ENCODE measurements around the gene ANKMY1. TPM values are rescaled to one million over a fixed set of nuclear protein-coding genes. Genes with fewer than 3 reads are reported as not detected.

Gene ANKMY1
- total RNA-seq, 1 donor from 2014 or later: 7.2 TPM

DNA sequence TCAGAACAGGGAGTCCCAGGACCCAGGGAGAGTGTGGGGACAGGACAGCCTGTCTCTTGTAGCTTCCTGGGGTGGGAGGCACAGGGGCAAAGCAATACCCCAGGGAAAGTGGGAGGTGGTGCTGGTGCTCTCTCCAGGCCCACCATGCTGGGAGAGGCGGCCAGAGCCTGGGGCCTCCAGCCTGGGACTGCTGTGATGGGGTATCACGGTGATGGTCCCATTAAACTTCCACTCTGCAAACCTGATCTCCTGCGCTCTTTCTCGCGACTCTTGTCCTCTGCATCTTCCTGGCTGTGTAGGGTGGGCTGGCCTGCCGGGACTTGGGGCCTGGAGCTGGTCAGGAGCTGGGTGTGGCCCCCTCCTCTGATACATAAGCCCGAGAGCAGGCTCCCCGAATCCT, 20.7 kb upstream of the ANKMY1 start:
- no peak overlapping the region for H3K27ac Mint-ChIP-seq (ENCODE audit: unreplicated experiment)
- no peaks in the 10 kb centered on the region for H3K27me3 Mint-ChIP-seq (ENCODE audit: low read depth, unreplicated experiment)
- no peaks in the 10 kb centered on the region for H3K9me3 Mint-ChIP-seq (ENCODE audit: unreplicated experiment)
- Histone ChIP-seq H3K36me3 (ENCODE audit: insufficient read depth, low read length) (no peaks in the 10 kb centered on the region), H3K4me1 (ENCODE audit: insufficient read depth, low read length) (peaks cover 18% of the 10 kb centered on the region), H3K27ac (ENCODE audit: low read depth, low read length) (no peak overlapping the region), H3K4me2 (ENCODE audit: low read length) (no peak overlapping the region), H3K4me3 (ENCODE audit: insufficient read depth, low read depth, low read length) (no peak overlapping the region), H4K20me1 (ENCODE audit: insufficient read depth, low read length) (peaks cover 41% of the 10 kb centered on the region), H3K27me3 (ENCODE audit: insufficient read depth, low read length) (no peaks in the 10 kb centered on the region), H3K79me2 (ENCODE audit: insufficient read depth, low read length) (peaks cover 21% of the 10 kb centered on the region), H3K9ac (ENCODE audit: low read length) (no peak overlapping the region), H2AFZ (ENCODE audit: low read depth, low read length) (no peak overlapping the region), H3K9me3 (ENCODE audit: insufficient read depth, low read depth, low read length) (no peaks in the 10 kb centered on the region)
- TF ChIP-seq EZH2 (IDR thresholded peaks at IDR 0.05; ENCODE audit: insufficient read depth, low read length): no peak
- TF ChIP-seq, protein P1, sequence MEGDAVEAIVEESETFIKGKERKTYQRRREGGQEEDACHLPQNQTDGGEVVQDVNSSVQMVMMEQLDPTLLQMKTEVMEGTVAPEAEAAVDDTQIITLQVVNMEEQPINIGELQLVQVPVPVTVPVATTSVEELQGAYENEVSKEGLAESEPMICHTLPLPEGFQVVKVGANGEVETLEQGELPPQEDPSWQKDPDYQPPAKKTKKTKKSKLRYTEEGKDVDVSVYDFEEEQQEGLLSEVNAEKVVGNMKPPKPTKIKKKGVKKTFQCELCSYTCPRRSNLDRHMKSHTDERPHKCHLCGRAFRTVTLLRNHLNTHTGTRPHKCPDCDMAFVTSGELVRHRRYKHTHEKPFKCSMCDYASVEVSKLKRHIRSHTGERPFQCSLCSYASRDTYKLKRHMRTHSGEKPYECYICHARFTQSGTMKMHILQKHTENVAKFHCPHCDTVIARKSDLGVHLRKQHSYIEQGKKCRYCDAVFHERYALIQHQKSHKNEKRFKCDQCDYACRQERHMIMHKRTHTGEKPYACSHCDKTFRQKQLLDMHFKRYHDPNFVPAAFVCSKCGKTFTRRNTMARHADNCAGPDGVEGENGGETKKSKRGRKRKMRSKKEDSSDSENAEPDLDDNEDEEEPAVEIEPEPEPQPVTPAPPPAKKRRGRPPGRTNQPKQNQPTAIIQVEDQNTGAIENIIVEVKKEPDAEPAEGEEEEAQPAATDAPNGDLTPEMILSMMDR (IDR thresholded peaks at IDR 0.05; ENCODE audit: insufficient read depth, low read depth, low read length): no peak
- peaks cover 5% of the 10 kb centered on the region for H3K36me3 Mint-ChIP-seq (ENCODE audit: low read depth, unreplicated experiment)
- H3K4me1 Mint-ChIP-seq (ENCODE audit: low read depth, unreplicated experiment): peaks cover 22% of the 10 kb centered on the region
- H3K4me3 Mint-ChIP-seq (ENCODE audit: unreplicated experiment): no peak overlapping the region
- DNase-seq (ENCODE audit: low read depth) (no peak), FAIRE-seq (no peak)

DNA sequence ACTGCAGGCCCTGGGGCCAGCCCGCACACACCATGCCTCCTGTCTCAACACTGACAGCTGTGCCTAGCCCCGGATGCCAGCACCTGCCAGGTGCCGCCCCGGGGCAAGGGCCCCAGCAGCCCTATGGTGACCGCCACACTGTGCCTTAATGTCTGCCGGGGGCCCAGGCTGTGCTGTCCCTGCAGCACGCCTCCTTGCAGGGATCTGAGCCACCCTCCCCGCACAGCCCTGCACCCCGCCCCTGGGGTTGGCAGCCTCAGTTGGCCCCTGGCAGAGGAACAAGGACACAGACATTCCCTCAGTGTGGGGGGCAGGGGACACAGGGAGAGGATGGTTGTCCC, 20.3 kb upstream of the ANKMY1 start:
- peaks cover 18% of the 10 kb centered on the region for H3K79me2 ChIP-seq (ENCODE audit: insufficient read depth, low read length)
- no peaks in the 10 kb centered on the region for H3K27me3 ChIP-seq (ENCODE audit: insufficient read depth, low read length)
- Mint-ChIP-seq H3K36me3 (ENCODE audit: low read depth, unreplicated experiment) (peaks cover 5% of the 10 kb centered on the region), H3K9me3 (ENCODE audit: unreplicated experiment) (no peaks in the 10 kb centered on the region), H3K4me1 (ENCODE audit: low read depth, unreplicated experiment) (peaks cover 22% of the 10 kb centered on the region), H3K27ac (ENCODE audit: unreplicated experiment) (no peak overlapping the region), H3K27me3 (ENCODE audit: low read depth, unreplicated experiment) (no peaks in the 10 kb centered on the region), H3K4me3 (ENCODE audit: unreplicated experiment) (no peak overlapping the region)
- no peak overlapping the region for H3K4me3 ChIP-seq (ENCODE audit: insufficient read depth, low read depth, low read length)
- no peak for FAIRE-seq
- peaks cover 15% of the 10 kb centered on the region for H3K4me1 ChIP-seq (ENCODE audit: insufficient read depth, low read length)
- no peak overlapping the region for H3K9ac ChIP-seq (ENCODE audit: low read length)
- TF ChIP-seq, protein P1 (IDR thresholded peaks at IDR 0.05; ENCODE audit: insufficient read depth, low read depth, low read length): no peak
- no peak for TF ChIP-seq EZH2 (IDR thresholded peaks at IDR 0.05; ENCODE audit: insufficient read depth, low read length)
- DNase-seq (ENCODE audit: low read depth): no peak
- peaks cover 37% of the 10 kb centered on the region for H4K20me1 ChIP-seq (ENCODE audit: insufficient read depth, low read length)
- no peaks in the 10 kb centered on the region for H3K9me3 ChIP-seq (ENCODE audit: insufficient read depth, low read depth, low read length)
- no peak overlapping the region for H3K27ac ChIP-seq (ENCODE audit: low read depth, low read length)
- H3K36me3 ChIP-seq (ENCODE audit: insufficient read depth, low read length): no peaks in the 10 kb centered on the region
- no peak overlapping the region for H2AFZ ChIP-seq (ENCODE audit: low read depth, low read length)
- no peak overlapping the region for H3K4me2 ChIP-seq (ENCODE audit: low read length)

DNA sequence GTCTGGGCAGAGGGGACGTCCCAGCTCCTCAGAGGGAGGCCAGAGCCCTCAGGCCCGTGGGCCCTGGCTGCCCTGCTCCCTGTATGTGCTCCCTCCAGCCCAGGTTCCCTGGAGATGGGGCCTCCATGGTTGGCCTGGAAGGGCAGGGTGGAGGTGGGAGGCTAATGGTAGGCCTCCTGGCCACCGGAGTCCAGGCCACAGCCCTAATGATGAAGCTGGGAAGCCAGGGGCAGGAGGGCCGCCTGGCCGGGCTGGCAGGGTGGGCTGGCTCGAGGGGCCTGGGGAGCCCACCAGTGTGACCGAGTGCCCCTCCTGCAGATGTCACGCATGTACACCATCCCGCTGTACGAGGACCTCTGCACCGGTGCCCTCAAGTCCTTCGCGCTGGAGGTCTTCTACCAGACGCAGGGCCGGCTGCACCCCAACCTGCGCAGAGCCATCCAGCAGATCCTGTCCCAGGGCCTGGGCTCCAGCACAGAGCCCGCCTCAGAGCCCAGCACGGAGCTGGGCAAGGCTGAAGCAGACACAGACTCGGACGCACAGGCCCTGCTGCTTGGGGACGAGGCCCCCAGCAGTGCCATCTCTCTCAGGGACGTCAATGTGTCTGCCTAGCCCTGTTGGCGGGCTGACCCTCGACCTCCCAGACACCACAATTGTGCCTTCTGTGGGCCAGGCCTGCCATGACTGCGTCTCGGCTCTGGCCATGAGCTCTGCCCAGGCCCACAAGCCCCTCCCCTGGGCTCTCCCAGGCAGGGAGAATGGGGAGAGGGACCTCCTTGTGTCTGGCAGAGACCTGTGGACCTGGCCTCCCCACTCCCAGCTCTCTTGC, 19.7 kb upstream of the ANKMY1 start:
- no peaks in the 10 kb centered on the region for H3K27me3 ChIP-seq (ENCODE audit: insufficient read depth, low read length)
- H3K4me1 Mint-ChIP-seq (ENCODE audit: low read depth, unreplicated experiment): peaks cover 16% of the 10 kb centered on the region
- TF ChIP-seq, protein P1 (IDR thresholded peaks at IDR 0.05; ENCODE audit: insufficient read depth, low read depth, low read length): no peak
- no peak for TF ChIP-seq EZH2 (IDR thresholded peaks at IDR 0.05; ENCODE audit: insufficient read depth, low read length)
- H3K27me3 Mint-ChIP-seq (ENCODE audit: low read depth, unreplicated experiment): no peaks in the 10 kb centered on the region
- no peak overlapping the region for H3K27ac ChIP-seq (ENCODE audit: low read depth, low read length)
- H3K79me2 ChIP-seq (ENCODE audit: insufficient read depth, low read length): peaks cover 14% of the 10 kb centered on the region
- no peaks in the 10 kb centered on the region for H3K36me3 ChIP-seq (ENCODE audit: insufficient read depth, low read length)
- DNase-seq (ENCODE audit: low read depth): no peak
- peaks cover 5% of the 10 kb centered on the region for H3K36me3 Mint-ChIP-seq (ENCODE audit: low read depth, unreplicated experiment)
- no peaks in the 10 kb centered on the region for H3K9me3 Mint-ChIP-seq (ENCODE audit: unreplicated experiment)
- H3K9ac ChIP-seq (ENCODE audit: low read length): no peak overlapping the region
- H3K9me3 ChIP-seq (ENCODE audit: insufficient read depth, low read depth, low read length): no peaks in the 10 kb centered on the region
- H4K20me1 ChIP-seq (ENCODE audit: insufficient read depth, low read length): peaks cover 34% of the 10 kb centered on the region
- no peak overlapping the region for H3K27ac Mint-ChIP-seq (ENCODE audit: unreplicated experiment)
- H3K4me2 ChIP-seq (ENCODE audit: low read length): no peak overlapping the region
- H3K4me3 Mint-ChIP-seq (ENCODE audit: unreplicated experiment): no peak overlapping the region
- no peak for FAIRE-seq
- H2AFZ ChIP-seq (ENCODE audit: low read depth, low read length): no peak overlapping the region
- H3K4me3 ChIP-seq (ENCODE audit: insufficient read depth, low read depth, low read length): no peak overlapping the region
- H3K4me1 ChIP-seq (ENCODE audit: insufficient read depth, low read length): peaks cover 12% of the 10 kb centered on the region

Measured in astrocyte (in vitro differentiated cells and primary cell).